SK-N-SH treated with all-trans-retinoic acid at 6 μM for 48 hours (cell line): ENCODE data around the gene AMBP.

Source experiments
- CSDC2 ChIP-seq: fragments of 250-450 bp; sonication (Bioruptor Pico); IDR thresholded peaks from 2 replicates; pipeline ENCODE4 v1.5.0; 2020; ENCODE audit warnings: mild to moderate bottlenecking, moderate library complexity
- PPARA ChIP-seq: fragments of 250-450 bp; sonication (Bioruptor Pico); IDR thresholded peaks from 2 replicates; pipeline ENCODE4 v1.5.0; 2020; ENCODE audit warnings: mild to moderate bottlenecking, borderline replicate concordance
- RARB ChIP-seq: fragments of 250-450 bp; sonication (Bioruptor Pico); IDR thresholded peaks from 2 replicates; pipeline ENCODE4 v1.8.0; 2021; ENCODE audit warnings: mild to moderate bottlenecking, moderate library complexity

- TF ChIP-seq RARB (CRISPR knock-in tag): no peak
- no peak for TF ChIP-seq CSDC2 (CRISPR knock-in tag)
- no peak for TF ChIP-seq PPARA (CRISPR knock-in tag)
Measured at GRCh38 chr9:114034196-114034595, 43.9 kb downstream of the AMBP start.
